Measurements from ENCODE around the gene LENG9.
"Not testable (repeated sequence)": the region's sequence is repeated elsewhere in the genome, so short reads cannot be mapped to it uniquely, and the experiment has no call there.

The LENG9 gene

DNA sequence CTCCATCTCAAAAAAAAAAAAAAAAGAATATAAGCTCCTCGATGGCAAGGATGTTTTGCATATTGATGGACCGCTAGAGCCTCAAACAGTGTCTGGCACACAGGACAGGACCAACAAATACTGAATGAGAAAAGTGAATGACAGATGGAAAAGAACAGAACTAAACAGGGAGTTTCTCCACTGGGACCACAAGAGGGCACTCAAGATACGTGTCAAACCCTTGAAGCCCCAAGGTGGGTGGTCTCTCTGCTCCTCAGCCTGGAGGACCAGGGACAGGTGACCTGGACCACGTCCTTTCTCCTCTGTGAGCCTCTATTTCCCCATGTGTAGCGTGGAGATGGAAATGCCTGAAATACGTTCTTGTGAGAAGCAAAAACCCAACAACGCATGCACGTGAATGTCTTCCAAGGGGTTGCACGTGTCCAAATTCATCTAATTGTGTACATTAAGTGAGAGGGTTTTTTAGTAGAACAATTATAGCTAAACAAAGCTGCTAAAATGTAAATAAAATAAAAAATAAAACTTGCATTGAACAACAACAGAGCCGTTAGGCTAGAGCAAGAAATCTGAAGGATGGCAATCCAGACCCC is 15.2 kb upstream of the LENG9 start:
- DNase-seq (ENCODE audit: low read depth): peak; percentile 45

DNA sequence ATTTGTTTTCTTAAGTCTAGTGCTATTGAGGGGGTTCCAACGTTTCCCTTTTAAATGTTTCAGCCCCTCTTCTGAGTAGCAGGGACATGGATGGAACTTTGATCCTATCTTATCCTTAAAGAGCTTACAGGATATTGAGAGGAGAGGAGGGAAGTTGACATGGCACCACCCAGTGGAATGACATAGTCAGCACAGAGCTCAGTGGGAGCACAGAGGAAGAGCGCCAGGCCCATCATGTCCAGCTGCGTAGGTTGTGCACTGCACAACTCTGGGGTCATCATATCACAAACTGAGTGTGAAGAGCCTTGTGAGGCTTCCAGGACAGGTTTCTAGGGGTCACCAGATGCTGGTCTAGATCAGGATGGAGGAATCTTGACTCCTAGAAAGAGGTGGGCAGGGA is 14.1 kb upstream of the LENG9 start:
- no peak for DNase-seq (ENCODE audit: low read depth)

DNA sequence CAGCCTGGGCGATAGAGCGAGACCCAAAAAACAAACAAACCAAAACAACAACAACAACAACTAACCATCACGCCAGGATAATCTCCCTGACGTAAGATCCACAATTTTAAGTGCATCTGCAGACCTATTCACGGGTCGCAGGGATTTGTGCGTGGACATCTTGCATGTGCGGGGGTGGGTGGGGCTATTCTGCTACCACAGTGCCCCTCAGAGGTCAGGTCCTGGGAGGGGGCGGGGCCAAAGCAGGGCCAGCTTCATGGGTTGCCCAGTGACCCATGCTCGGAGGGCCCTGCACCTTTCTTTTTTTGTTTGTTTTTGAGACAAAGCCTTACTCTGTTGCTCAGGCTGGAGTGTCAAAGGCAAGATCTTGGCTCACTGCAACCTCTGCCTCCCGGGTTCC is 12.1 kb upstream of the LENG9 start:
- no peak for DNase-seq (ENCODE audit: low read depth)

DNA sequence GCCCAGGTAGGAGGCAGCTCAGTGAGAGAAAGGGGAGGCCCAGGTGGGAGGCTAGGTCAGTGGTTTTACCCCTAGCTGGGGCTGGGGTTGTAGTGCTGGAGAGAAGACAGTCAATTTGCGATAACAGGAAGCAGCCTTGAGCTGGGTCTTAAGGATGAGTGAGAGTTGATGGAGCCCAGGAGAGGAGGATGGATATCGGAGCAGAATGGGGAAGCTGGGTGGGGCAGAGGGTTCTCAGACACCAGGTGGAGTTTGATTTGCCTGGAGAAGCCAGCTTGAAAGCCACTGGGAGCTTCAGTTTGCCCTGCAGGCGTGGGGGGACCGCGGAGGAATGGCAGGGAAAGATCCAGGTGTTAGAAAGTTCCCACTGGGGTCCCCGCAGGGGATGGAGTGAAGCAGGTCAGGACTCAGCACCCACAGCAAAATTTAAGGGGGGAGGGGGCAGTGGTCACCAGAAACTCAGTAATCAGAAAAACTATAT is 10.4 kb upstream of the LENG9 start:
- no peak for DNase-seq (ENCODE audit: low read depth)

DNA sequence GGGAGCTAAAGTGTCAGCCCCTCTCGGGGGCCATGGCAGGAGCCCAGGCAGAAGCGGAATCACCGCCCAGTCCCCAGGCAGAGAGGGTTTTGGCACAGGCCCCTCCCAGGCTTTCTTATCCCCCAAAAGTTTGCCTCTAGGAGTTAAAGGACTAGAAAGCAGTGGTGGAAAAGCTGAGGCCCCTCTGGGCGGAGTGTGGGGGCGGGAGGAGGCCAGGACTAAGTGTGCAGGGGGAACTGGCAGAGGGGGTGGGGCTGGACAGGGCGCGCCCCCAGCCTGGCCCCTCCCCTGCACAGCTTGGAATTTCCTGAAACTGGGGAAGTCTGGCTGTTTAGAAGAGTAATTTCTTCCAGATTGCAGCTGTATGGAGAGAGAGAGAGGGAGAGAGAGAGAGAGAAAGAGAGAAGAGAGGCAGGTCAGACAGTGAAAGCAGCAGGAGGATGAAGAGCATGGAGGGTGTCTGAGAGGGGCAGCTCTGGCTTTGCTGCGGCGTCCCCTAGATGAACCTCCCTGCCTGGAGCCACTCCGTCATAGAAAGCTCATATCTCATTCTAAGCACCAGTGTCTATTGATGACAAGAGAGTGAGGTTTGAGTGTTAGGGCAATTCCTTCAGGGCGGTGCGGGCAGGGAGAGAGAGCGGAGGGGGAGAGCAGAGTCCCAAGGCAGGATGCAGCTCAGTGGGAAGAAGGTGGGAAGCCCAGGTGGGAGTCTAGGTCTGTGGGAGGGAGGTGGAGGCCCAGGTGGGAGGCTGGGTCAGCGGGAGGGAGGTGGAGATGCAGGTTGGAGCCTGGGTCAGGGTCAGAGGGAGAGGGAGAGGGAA is 9.7 kb upstream of the LENG9 start, which contains the start of gene CDC42EP5:
Gene CDC42EP5, minus strand, starts transcription at position 226 of the 821 bp plus-strand sequence. CDS start 7,749 bp downstream, outside the sequence.
- DNase-seq (ENCODE audit: low read depth): peak; percentile 83

DNA sequence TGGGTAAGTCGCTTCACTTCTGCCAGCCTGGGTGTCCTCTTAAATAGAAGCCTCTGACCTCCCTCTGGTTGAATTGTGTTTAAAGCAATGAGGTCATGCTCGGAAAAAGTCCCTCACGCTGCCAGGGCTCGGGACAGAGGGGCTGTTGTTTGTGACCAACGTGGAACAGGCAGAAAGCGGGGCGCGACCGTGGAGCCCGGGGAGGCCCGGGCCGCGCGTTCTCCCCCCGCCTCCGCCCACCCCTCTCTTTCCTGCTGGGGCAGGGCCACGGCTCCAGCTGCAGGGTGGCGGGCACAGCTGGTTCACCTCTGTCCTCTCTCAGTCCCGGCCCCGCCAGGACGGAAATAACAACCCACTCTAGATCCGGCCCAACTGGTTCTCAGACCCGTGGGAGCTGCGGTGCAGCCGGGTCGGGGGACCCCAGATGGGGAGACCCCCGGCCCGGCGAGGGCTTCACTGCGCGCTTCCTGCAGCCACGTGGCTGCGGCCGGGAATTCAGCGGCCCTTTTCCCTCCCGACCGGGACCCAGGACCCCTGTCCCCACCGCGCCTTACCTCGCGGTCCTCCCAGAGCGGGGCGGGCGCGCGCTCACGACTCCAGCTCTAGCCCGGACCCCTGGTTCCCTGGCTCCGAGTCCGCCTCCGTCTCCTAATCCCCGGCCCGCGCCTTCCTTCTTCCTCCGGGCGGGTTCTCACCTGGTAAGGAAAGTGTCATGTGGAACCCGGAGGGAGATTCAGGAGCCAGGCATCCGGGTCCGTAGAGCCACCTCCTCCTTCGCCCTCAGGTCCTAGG is 7.6 kb upstream of the LENG9 start:
- no peak for DNase-seq (ENCODE audit: low read depth)

DNA sequence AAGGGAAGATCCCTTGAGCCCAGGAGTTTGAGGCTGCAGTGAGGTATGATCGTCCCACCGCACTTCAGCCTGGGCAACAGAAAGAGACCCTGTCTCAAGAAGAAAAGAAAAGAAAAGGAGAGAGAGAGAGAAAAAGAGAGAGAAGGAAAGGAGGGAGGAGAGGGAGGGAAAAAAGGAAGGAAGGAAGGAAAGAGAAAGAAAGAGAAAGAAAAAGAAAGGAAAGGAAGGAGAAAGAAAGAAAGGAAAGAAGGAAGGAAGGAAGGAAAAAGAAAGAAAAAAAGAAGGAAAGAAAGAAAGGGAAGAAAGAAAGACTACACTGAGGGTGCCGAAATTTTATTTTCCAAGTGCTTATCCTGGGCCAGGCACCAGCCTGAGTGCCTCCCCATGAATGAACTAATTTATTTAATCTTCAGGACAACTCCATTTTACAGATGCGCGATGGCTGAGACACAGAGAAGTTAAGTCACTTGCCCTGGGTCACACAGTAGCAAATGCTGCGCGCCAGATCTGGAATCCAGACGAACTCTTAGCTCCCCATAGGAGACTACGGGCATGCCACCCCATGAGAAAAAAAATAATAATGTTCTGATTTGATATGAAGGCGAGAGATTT is 6.8 kb upstream of the LENG9 start:
- DNase-seq (ENCODE audit: low read depth): no peak

DNA sequence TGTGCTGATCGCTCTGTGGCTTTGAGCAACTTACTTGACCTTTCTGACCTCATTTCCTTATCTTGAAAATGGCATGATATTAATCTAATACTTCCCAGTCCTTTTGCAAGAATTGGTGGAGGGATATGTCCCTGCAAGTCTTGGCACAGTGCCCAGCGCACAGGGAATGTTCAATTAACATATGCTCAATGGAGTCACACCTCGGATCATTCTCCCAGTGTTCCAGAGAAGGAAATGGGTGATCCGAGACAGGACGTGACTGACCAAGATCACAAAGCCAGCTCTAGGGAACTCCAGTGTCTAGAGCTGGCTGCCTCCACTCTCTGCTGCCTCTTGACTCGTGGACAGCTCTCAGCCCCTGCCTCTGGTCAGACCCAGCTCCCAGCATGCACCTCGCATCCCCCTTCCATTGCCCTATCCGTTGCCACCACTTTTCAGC is 5.9 kb upstream of the LENG9 start:
- no peak for DNase-seq (ENCODE audit: low read depth)

DNA sequence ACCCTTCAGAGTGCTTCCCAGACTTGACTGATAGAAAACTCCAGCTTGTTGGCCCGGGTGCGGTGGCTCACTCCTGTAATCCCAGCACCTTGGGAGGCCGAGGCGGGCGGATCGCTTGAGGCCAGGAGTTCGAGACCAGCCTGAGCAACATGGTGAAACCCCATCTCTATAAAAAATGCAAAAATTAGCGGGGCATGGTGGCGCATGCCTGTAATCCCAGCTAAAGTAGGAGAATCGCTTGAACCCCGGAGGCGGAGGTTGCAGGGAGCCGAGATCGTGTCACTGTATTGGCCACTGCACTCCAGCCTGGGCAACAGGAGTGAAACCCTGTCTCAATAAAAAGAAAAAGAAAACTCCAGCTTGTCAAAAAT is 2.5 kb upstream of the LENG9 start:
- DNase-seq (ENCODE audit: low read depth): not testable (repeated sequence)

DNA sequence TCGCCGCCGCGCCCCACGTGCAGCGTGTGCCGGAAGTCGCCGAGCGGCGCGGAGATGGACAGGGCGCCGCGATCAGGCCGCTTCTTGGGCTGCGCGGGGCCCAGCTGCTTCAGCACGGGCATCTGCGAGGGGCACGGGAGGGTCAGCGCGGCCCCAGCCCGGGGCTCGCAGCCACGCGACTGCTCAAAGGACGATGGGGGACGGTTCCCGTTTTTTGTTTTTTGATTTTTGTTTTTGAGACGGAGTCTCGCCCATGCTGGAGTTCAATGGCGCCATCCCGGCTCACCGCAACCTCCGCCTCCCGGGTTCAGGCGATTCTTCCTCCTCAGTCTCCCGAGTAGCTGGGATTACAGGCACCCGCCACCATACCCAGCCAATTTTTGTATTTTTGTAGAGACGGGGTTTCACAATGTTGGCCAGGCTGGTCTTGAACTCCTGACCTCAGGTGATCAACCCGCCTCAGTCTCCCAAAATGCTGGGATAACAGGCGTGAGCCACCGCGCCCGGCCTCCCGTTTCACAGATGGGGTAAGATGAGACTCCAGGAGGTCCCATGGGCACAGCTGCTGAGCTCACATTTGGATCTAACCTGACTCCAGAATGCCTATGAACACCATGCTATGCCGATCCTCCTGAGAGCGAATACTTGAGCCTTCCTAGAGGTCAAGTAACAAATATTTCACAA is 2.0 kb upstream of the LENG9 start:
- DNase-seq (ENCODE audit: low read depth): no peak

DNA sequence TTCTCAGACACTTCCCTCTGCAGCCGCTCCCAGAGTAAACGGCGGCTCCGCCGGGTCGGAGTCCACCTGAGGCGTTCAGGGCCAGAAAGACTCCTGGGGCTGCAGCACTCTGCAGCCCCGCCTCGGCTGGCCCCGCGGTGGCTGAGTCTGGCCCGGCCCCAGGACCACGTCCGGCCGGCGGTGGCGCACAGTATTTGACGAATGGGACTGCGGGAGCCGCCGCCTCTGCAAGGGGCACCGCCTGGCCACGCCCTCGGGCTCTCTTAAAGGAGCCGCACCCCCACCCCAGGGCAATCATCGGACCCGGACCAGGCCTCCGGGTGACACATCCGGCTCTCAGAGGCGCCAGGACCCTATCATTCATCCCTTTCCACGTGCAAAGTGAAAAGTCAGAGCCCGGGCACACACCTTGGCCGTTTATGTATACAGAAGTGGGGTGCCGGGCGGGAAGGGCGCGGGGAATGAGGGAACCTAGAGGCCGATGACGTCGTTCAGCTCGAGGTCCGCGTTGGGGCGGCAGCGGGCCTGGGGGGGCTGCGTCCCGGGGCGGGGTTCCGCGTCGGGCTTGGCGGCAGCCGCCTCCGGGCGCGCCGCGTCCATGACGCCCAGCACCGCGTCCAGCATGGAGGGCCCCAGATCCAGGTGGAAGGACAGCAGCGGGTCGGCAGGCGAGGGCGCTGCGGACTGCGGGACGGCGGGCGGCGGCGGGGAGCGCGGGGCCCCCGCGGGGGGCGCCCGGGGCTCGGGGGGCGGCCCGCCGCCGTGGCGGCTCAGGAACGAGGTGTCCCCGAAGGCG is 1.2 kb upstream of the LENG9 start:
- peak; percentile 87 for DNase-seq (ENCODE audit: low read depth)

DNA sequence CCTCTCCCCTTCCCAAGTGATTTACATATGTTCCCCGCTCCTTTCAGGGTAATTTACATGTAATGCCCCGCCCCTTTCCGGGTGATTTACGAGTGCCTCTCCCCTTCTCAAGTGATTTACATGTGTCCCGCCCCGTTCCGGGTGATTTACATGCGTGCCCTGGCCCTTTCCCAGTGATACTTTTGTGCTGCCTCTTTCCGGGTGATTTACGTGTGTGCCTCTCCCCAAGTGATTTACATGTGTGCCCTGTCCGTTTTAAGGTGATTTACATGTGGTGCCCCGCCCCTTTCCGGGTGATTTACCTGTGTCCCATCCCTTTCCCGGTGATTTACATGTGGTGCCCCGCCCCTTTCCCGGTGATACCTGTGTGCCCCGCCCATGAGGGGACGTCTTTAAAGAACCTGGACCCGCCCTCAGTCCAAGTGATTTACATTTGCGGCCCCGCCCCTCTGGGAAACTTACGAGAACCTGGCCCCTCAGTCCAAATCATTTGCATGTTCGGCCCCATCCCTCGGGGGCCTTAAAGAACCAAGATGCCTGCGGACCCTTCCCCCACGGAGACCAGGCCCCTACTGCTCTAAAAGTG is 559 bp upstream of the LENG9 start:
- peak; percentile 85 for DNase-seq (ENCODE audit: low read depth)

DNA sequence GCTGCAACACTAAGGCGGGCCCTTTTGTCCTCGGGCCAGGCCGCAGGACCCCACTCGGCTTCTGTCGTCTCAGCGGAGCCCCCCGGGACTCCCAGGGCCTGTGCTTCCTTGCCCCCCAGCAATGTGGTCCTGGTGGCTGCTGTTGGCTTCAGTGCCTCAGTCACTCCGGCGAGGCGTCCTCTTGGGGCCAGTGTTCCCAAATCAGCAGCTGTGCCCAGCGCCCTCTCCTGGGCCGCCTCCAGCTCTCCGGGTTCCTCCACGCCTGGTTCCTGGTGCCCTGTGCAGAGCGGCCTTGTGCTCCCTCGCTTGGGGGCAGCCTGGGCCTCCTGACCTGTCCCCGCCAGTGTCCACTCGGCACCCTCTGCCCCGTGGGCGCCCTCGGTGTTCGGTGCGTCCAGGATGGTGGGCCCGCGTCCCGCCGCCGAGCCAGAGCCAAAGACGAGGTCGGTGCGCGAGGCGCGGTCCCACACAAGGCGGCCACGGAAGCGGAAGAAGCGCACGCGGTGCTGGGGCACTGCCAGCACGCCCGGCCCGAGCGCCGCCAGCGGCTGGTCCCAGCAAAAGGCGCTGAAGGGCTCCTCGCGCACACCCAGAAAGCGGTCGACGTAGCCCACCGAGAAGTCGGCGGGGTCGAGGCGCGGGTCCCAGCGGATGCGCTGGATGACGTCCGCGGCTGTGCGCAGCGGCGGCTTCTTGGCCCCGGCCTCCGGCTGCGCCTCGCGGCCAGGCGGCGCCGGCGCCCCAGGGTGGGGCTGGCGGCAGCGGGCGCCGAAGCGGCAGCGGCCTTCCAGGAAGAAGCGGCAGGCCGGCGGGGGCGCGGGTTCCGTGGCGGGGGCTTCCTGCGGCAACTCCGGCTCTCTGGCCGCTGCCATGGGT is 685 bp downstream of the LENG9 start:
- peak; percentile 65 for DNase-seq (ENCODE audit: low read depth)

DNA sequence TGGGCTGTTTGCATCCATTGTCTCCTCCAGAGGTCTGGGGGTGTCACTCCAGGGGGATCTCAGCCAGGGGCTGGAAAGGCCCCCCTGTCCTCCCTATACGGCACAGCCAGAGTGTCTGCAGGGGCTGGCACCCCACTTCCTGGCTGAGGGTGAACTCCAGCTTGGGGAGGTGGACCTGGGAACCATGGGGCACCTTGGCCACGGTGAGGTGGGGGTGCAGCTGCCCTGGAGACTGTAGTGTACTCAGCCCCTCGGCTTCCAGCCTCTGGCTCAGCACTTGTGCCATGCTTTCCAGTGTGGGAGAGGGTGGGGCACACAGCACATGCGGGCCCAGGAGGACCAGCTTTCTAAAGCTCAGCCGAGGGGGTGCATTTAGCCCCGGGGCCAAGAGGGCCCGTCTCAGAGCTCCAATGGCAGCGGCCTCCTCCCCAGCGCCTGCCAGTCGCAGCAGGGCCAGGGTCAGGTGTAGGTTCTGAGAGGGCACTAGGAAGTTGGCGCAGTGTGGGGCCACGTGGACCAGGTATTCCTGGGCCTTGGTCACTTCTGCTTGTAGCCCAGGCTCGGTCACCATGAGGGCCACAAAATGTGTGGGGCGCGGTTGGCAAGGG is 1.4 kb downstream of the LENG9 start:
- DNase-seq (ENCODE audit: low read depth): no peak

DNA sequence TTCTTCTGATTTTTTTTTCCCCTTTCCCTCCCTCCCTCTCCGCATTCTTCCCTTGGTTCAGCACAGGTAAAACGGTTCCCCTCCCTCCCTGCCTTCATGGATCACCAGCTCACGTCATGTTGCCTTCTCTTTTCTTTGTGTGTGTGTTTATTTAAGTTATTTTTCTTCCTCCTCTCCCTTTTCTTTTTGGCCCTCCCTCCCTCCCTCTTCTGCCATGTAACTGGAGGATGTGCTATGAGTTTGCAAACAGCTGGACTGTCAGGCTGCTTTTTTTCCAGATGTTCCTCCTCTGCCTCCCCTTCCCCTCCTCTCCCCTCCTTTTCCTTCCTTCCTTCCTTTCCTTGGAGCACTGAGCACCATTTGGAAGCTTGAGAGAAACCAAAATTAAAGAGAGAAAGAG is 2.0 kb downstream of the LENG9 start:
- DNase-seq (ENCODE audit: low read depth): no peak

DNA sequence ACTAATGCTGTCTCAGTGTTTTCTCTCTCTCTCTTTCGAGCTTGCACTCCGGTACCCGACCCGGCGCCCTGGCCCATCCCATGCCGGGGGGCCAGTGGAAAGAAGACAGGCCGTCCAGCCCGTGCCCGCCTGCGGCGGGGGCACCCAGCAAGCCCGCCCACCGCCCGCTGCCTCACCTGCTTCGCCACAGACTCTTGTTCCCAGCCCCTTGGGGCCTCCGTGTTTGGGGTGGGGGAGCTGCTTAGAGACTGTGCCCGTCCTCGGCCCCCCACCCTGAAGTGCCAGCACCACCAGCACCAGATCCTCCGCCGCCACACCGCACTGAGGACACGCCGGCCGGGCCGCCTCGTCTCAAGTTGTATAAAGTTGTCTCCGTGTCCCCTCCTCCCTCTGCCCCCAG is 2.4 kb downstream of the LENG9 start:
- no peak for DNase-seq (ENCODE audit: low read depth)

DNA sequence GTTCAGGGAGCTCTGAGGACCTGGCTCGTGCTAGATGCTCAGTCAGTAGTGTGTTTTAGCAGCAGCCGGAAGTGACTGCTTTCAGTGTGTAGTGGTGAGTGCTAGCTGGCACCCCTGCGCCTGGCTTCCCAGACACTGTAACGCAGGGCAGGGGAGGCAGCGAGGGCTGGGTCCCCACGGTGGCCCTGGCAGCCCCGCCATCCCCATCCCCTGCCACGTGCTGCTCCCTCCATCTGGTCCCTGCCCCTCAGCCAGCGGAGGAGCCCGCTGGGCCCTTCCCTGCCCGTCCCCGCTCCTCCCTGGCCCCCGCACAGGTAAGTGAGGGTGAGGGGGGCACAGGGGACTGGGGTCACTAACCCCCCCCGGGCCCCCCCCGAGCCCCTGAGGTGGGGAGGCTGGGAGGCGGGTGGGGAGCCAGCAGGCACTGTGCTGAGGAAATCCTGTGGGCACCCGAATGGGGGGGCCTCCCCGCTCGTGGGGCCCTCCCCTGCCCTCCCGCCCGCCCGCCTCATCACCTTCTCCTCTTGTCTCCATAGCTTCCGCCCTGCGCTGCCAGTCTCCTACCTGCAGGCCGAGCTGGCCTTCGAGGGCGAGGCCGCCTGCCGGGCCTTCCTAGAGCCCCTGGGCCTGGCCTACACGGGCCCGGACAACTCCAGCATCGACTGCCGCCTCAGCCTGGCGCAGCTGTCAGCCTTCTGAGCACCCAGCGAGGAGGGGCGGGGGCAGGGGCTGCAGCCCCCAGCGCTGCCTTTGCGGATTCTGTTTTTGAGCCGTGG is 3.2 kb downstream of the LENG9 start:
- no peak for DNase-seq (ENCODE audit: low read depth)
